Endometrium (tissue), 2 donors: ENCODE measurements around the gene ATXN7L1.
"Not testable (repeated sequence)": the region's sequence is repeated elsewhere in the genome, so short reads cannot be mapped to it uniquely, and the experiment has no call there.

Source experiments
- FAIRE-seq: peaks from 2 replicates; lab custom pipeline; 2012; peaks lifted over from hg19 to GRCh38; lab: Jason Lieb, UNC
- donor health status: control.
- donor health status: control.

The ATXN7L1 gene

GRCh38 chr7:105890290-105890997 is 14.0 kb upstream of the ATXN7L1 start:
- no peak for FAIRE-seq

- no peak for FAIRE-seq
These were observed 11.3 kb upstream of the ATXN7L1 start for GRCh38 chr7:105887569-105888189.

- no peak for FAIRE-seq
These were observed 10.4 kb upstream of the ATXN7L1 start for GRCh38 chr7:105886776-105887175.

GRCh38 chr7:105885387-105886111 is 9.2 kb upstream of the ATXN7L1 start:
- no peak for FAIRE-seq

GRCh38 chr7:105883179-105883578 is 6.8 kb upstream of the ATXN7L1 start:
- not testable (repeated sequence) for FAIRE-seq

GRCh38 chr7:105881439-105881838 is 5.0 kb upstream of the ATXN7L1 start:
- no peak for FAIRE-seq

- FAIRE-seq, result no peak
These were observed 4.4 kb upstream of the ATXN7L1 start for GRCh38 chr7:105880571-105881330.

- no peak for FAIRE-seq
These were observed 3.4 kb upstream of the ATXN7L1 start for GRCh38 chr7:105879782-105880181.

GRCh38 chr7:105878746-105879605 is 2.6 kb upstream of the ATXN7L1 start:
- no peak for FAIRE-seq

GRCh38 chr7:105877736-105878135 is 1.3 kb upstream of the ATXN7L1 start:
- FAIRE-seq, result no peak

GRCh38 chr7:105876964-105877601 is 684 bp upstream of the ATXN7L1 start:
- FAIRE-seq, result no peak

GRCh38 chr7:105875505-105875904 is 894 bp downstream of the ATXN7L1 start:
- no peak for FAIRE-seq

GRCh38 chr7:105874055-105874454 is 2.3 kb downstream of the ATXN7L1 start:
- no peak for FAIRE-seq

- no peak for FAIRE-seq
These were observed 3.9 kb downstream of the ATXN7L1 start for GRCh38 chr7:105872491-105872890.

GRCh38 chr7:105871142-105871541 is 5.3 kb downstream of the ATXN7L1 start:
- FAIRE-seq, result no peak

- no peak for FAIRE-seq
These were observed 10.1 kb downstream of the ATXN7L1 start for GRCh38 chr7:105866102-105866801.

- no peak for FAIRE-seq
These were observed 12.5 kb downstream of the ATXN7L1 start for GRCh38 chr7:105863876-105864275.

GRCh38 chr7:105862770-105863169 is 13.6 kb downstream of the ATXN7L1 start:
- no peak for FAIRE-seq

GRCh38 chr7:105862276-105862675 is 14.1 kb downstream of the ATXN7L1 start:
- no peak for FAIRE-seq

GRCh38 chr7:105861224-105861623 is 15.2 kb downstream of the ATXN7L1 start:
- no peak for FAIRE-seq
